OCI-LY3 (cell line): Measurements from ENCODE around the gene TSKU.

Source experiments
- H2AFZ ChIP-seq: fragments of 200-600, 300-600 bp; shearing (Covaris generic); 2 replicates; pipeline ENCODE4 v1.6.0; 2014; ENCODE audit warnings: antibody characterized with exemption, low read depth, low read length
- H3K27ac ChIP-seq: fragments of 200-600, 300-600 bp; sonication (generic); 2 replicates; pipeline ENCODE4 v1.5.1; 2014; ENCODE audit warnings: mild to moderate bottlenecking, low read length, moderate library complexity, mixed read lengths
- H3K27me3 ChIP-seq: fragments of 200-600, 300-600 bp; sonication (generic); 2 replicates; pipeline ENCODE4 v1.6.1; 2014; ENCODE audit warnings: low read depth, low read length, mixed read lengths
- H3K36me3 ChIP-seq: fragments of 200-600, 300-600 bp; sonication (generic); replicated peaks from 2 replicates; pipeline ENCODE3; 2014; ENCODE audit warnings: low read depth, low read length, mixed read lengths
- H3K4me1 ChIP-seq: fragments of 300-600, 200-600 bp; sonication (generic); 2 replicates; pipeline ENCODE4 v1.6.1; 2014; ENCODE audit warnings: low read length, mixed read lengths
- H3K4me2 ChIP-seq: fragments of 200-600, 300-600 bp; sonication (generic); 2 replicates; pipeline ENCODE4 v1.6.1; 2014; ENCODE audit warnings: low read length, mixed read lengths
- H3K4me3 ChIP-seq: fragments of 300-600, 200-600 bp; sonication (generic); 2 replicates; pipeline ENCODE4 v1.5.1; 2014; ENCODE audit warnings: antibody characterized with exemption, mild to moderate bottlenecking, low read length, moderate library complexity
- H3K79me2 ChIP-seq: fragments of 300-600, 200-600 bp; shearing (Covaris generic); 2 replicates; pipeline ENCODE4 v1.6.1; 2014; ENCODE audit warnings: mild to moderate bottlenecking, low read length, mixed read lengths
- H3K9ac ChIP-seq: fragments of 300-600, 200-600 bp; shearing (Covaris generic); 2 replicates; pipeline ENCODE4 v1.6.0; 2014; ENCODE audit warnings: mild to moderate bottlenecking, low read length, moderate library complexity
- H3K9me3 ChIP-seq: fragments of 200-600, 300-600 bp; shearing (Covaris generic); 2 replicates; pipeline ENCODE4 v1.6.1; 2014; ENCODE audit warnings: low read length, mixed read lengths; ENCODE audit not compliant: insufficient read depth
- H4K20me1 ChIP-seq: fragments of 200-600, 300-600 bp; sonication (generic); 2 replicates; pipeline ENCODE4 v1.6.1; 2016; ENCODE audit warnings: low read length, mixed read lengths; ENCODE audit not compliant: insufficient read depth
- EZH2phosphoT487 ChIP-seq: fragments of 200-600 bp; shearing (Covaris generic); IDR thresholded peaks from 2 replicates; pipeline ENCODE4 v1.6.1; 2018; ENCODE audit warnings: antibody characterized with exemption, mixed run types, low read depth
- TF ChIP-seq, protein P1 (sequence below): fragments of 200-600, 300-600 bp; sonication (generic); IDR thresholded peaks from 2 replicates; pipeline ENCODE4 v1.5.1; 2014; ENCODE audit warnings: antibody characterized with exemption, low read length, low read depth

TSKU gene

DNA sequence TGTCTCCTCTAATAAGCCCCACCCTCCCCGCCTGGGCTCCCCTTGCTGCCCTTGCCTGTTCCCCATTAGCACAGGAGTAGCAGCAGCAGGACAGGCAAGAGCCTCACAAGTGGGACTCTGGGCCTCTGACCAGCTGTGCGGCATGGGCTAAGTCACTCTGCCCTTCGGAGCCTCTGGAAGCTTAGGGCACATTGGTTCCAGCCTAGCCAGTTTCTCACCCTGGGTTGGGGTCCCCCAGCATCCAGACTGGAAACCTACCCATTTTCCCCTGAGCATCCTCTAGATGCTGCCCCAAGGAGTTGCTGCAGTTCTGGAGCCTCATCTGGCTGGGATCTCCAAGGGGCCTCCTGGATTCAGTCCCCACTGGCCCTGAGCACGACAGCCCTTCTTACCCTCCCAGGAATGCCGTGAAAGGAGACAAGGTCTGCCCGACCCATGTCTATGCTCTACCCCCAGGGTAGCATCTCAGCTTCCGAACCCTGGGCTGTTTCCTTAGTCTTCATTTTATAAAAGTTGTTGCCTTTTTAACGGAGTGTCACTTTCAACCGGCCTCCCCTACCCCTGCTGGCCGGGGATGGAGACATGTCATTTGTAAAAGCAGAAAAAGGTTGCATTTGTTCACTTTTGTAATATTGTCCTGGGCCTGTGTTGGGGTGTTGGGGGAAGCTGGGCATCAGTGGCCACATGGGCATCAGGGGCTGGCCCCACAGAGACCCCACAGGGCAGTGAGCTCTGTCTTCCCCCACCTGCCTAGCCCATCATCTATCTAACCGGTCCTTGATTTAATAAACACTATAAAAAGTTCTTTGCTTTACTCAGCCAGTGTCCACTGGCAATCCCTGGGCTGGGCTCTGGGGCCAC lies 14.4 kb downstream of the TSKU start:
- 0 out of 2 replicates have a peak, but pooled peaks cover 3% of the 10 kb centered on the region for H3K27me3 ChIP-seq
- no peaks in the 10 kb centered on the region for H3K9me3 ChIP-seq
- no peaks in the 10 kb centered on the region for H3K79me2 ChIP-seq
- peaks cover 9% of the 10 kb centered on the region for H3K4me1 ChIP-seq
- H3K36me3 ChIP-seq = no peaks in the 10 kb centered on the region
- no peak overlapping the region for H3K9ac ChIP-seq
- no peak overlapping the region for H3K27ac ChIP-seq
- no peak overlapping the region for H2AFZ ChIP-seq
- no peak overlapping the region for H3K4me3 ChIP-seq
- H4K20me1 ChIP-seq = no peaks in the 10 kb centered on the region
- H3K4me2 ChIP-seq = no peak overlapping the region
- no peak for TF ChIP-seq EZH2phosphoT487

DNA sequence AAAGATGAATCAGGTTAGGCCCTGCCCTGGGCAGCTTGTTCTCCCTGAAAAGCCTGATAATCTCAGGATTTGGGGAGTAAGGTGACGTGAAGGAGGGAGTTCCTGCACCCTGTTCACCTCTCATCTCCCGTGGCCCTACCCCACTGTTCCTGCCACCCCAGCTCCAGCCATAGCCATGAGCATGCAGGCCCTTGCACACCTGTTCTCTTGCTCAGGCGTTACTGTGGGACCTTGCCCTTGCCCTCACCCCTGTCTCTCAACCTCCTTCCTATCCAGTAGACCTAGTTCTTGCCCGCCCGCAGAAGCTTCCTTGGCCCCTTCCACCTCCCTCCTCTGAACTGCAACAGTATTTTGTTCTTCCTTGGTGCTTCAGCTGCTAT lies 15.0 kb downstream of the TSKU start:
- TF ChIP-seq, protein P1, sequence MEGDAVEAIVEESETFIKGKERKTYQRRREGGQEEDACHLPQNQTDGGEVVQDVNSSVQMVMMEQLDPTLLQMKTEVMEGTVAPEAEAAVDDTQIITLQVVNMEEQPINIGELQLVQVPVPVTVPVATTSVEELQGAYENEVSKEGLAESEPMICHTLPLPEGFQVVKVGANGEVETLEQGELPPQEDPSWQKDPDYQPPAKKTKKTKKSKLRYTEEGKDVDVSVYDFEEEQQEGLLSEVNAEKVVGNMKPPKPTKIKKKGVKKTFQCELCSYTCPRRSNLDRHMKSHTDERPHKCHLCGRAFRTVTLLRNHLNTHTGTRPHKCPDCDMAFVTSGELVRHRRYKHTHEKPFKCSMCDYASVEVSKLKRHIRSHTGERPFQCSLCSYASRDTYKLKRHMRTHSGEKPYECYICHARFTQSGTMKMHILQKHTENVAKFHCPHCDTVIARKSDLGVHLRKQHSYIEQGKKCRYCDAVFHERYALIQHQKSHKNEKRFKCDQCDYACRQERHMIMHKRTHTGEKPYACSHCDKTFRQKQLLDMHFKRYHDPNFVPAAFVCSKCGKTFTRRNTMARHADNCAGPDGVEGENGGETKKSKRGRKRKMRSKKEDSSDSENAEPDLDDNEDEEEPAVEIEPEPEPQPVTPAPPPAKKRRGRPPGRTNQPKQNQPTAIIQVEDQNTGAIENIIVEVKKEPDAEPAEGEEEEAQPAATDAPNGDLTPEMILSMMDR = no peak
- TF ChIP-seq EZH2phosphoT487 = no peak
- Histone ChIP-seq H3K4me1 (peaks cover 9% of the 10 kb centered on the region), H3K4me3 (no peak overlapping the region), H3K9ac (no peak overlapping the region), H3K27ac (no peak overlapping the region), H3K27me3 (0 out of 2 replicates have a peak, but pooled peaks cover 4% of the 10 kb centered on the region), H2AFZ (no peak overlapping the region), H3K79me2 (no peaks in the 10 kb centered on the region), H3K36me3 (no peaks in the 10 kb centered on the region), H3K9me3 (no peaks in the 10 kb centered on the region), H4K20me1 (no peaks in the 10 kb centered on the region), H3K4me2 (no peak overlapping the region)

DNA sequence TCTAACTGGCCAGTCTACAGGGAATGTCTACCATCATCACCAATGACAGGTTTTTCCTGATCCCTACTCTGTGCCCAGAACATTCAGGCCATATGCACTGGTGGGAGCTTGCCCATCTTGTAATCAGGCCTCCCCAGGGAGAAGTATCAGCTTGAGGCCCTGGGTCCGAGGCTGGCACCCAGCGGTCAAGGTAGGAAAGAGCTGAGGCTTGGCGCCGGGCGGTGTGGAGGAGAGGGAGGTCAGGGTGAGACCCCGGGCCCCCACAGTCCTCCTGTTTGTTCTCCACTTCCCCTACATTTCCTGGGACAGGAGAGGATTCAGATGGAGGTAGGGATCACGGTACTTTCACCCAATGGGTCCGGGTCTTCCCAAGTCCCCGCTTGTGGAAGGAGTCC lies 15.5 kb downstream of the TSKU start:
- peak overlapping the region; percentile 19; the same call in 1 of the 2 replicates for H3K9ac ChIP-seq

DNA sequence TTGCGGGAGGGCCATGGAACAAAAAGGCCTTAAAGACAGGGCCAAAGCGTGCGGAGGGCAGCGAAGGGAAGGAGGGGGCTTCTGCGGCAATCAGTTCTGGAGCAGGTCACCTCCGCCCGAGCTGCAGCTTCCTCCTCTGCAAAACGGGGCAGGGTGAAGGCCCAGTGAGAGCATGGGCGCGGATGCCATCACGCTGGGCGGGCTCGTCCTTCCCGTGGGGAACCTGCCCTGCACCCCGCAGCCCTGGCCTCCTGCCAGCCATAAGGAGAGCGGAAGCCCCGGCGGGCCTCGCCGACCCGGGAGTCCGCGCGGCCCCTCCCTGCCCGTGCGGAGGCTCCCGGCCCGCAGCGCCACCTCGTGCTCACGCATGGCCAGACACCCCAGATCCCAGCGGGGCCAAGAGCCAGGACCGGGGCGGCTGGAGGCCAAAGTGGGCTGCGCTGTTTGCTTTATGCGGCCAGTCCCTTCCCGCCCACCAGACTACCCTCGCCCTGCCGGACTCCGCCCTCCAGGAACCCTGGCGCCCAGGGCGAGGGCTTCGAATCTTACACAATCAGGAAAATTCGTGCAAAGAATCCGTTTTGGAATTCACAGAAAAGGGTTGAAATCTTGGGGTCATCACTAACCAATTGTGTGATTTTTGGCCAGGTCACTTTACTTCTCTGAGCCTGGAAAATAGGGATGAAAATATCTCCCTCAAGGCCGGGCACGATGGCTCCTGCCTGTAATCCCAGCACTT lies 16.1 kb downstream of the TSKU start:
- peaks cover 4% of the 10 kb centered on the region for H3K4me1 ChIP-seq
- H3K27me3 ChIP-seq = 0 out of 2 replicates have a peak, but pooled peaks cover 7% of the 10 kb centered on the region
- peak overlapping the region; percentile 70 for H3K4me3 ChIP-seq
- peak overlapping the region; percentile 70 for H3K4me2 ChIP-seq
- H3K9me3 ChIP-seq = no peaks in the 10 kb centered on the region
- H3K9ac ChIP-seq = peak overlapping the region; percentile 22; the same call in 1 of the 2 replicates
- H3K79me2 ChIP-seq = no peaks in the 10 kb centered on the region
- H3K36me3 ChIP-seq = no peaks in the 10 kb centered on the region
- H2AFZ ChIP-seq = peak overlapping the region; percentile 44; the same call in 1 of the 2 replicates
- H3K27ac ChIP-seq = no peak overlapping the region
- H4K20me1 ChIP-seq = no peaks in the 10 kb centered on the region
- TF ChIP-seq, protein P1 = peak; percentile 94
- no peak for TF ChIP-seq EZH2phosphoT487

More for the DNA sequence above, 15.5 kb downstream of the TSKU start:
- no peaks in the 10 kb centered on the region for H3K79me2 ChIP-seq
- H3K27ac ChIP-seq = no peak overlapping the region
- TF ChIP-seq EZH2phosphoT487 = no peak
- TF ChIP-seq, protein P1 = no peak
- peaks cover 9% of the 10 kb centered on the region for H3K4me1 ChIP-seq
- H3K4me3 ChIP-seq = peak overlapping the region; percentile 70
- H4K20me1 ChIP-seq = no peaks in the 10 kb centered on the region
- no peaks in the 10 kb centered on the region for H3K9me3 ChIP-seq
- no peaks in the 10 kb centered on the region for H3K36me3 ChIP-seq
- H2AFZ ChIP-seq = 0 out of 2 replicates have a peak overlapping the region, but pooled peaks have one; percentile 3
- H3K4me2 ChIP-seq = peak overlapping the region; percentile 70
- 0 out of 2 replicates have a peak, but pooled peaks cover 7% of the 10 kb centered on the region for H3K27me3 ChIP-seq
